SK-N-MC (cell line): Measurements from ENCODE around the gene SMTNL1.

Experiments
- EZH2 ChIP-seq: fragments of 200-600 bp; sonication (generic); IDR thresholded peaks from one replicate; pipeline ENCODE4 v1.6.1; 2017; ENCODE audit warnings: antibody characterized with exemption
- POLR2AphosphoS5 ChIP-seq: IDR thresholded peaks from 2 replicates; pipeline ENCODE4 v1.6.1; 2012; ENCODE audit warnings: mild to moderate bottlenecking, low read depth, low read length, borderline replicate concordance

- TF ChIP-seq EZH2 (no peak), POLR2AphosphoS5 (no peak)
These were observed 14.0 kb upstream of the SMTNL1 start for GRCh38 chr11:57523419-57523818.
